ENCODE measurements around the gene ATXN10. TPM values are rescaled to one million over a fixed set of nuclear protein-coding genes. Genes with fewer than 3 reads are reported as not detected.

ATXN10 gene
- total and polyA plus RNA-seq, 12 donors: 11.8 to 169 (median 142) TPM

- 59 to 78% methylated on average over 3 of the region's 3 CpGs for WGBS, 2 donors
- no peak for ATAC-seq
- DNase-seq: no peak
- intact Hi-C loops (cut with DNase I): loop anchor here in 5 of 10 donors (5.0 to 10.0 kb wide), 3 partner anchors 183 to 256 kb away; no protein-coding TSS in a partner anchor
- H3K9me3 ChIP-seq: peaks cover 0 to 3% (median 0%) of the 10 kb centered on the region in 11 donors
- H3K36me3 ChIP-seq: peaks cover 0 to 33% (median 0%) of the 10 kb centered on the region in 9 donors
- H3K27ac ChIP-seq: no peak overlapping the region
- H3K4me1 ChIP-seq: no peaks in the 10 kb centered on the region
- H3K27me3 ChIP-seq: no peaks in the 10 kb centered on the region
- H3K4me3 ChIP-seq: no peak overlapping the region
- no peak for TF ChIP-seq CTCF (IDR thresholded peaks at IDR 0.05)
Observed at GRCh38 chr22:45830531-45831245, 159.1 kb downstream of the ATXN10 start.

- 79 to 80% methylated on average over 2 of the region's 2 CpGs for WGBS, 2 donors
- Histone ChIP-seq H3K4me1 (no peaks in the 10 kb centered on the region), H3K36me3 (peaks cover 0 to 27% (median 0%) of the 10 kb centered on the region in 9 donors), H3K27ac (no peak overlapping the region), H3K4me3 (no peak overlapping the region), H3K27me3 (no peaks in the 10 kb centered on the region), H3K9me3 (peaks cover 0 to 3% (median 0%) of the 10 kb centered on the region in 11 donors)
- DNase-seq (no peak), ATAC-seq (no peak)
- intact Hi-C loops (cut with DNase I): loop anchor here in 5 of 10 donors (5.0 to 10.0 kb wide), 3 partner anchors 184 to 257 kb away; no protein-coding TSS in a partner anchor
- peak in 6 of 9 donors; percentile 25 to 50 (median 31) for TF ChIP-seq CTCF (IDR thresholded peaks at IDR 0.05)
Observed at GRCh38 chr22:45831394-45831793, 159.8 kb downstream of the ATXN10 start.

GRCh38 chr22:45832180-45832579 lies 160.5 kb downstream of the ATXN10 start:
- no peak overlapping the region for H3K4me3 ChIP-seq
- no peak for ATAC-seq
- no peak for DNase-seq
- H3K4me1 ChIP-seq: no peaks in the 10 kb centered on the region
- H3K9me3 ChIP-seq: peaks cover 0 to 3% (median 0%) of the 10 kb centered on the region in 11 donors
- H3K27me3 ChIP-seq: no peaks in the 10 kb centered on the region
- H3K36me3 ChIP-seq: peaks cover 0 to 24% (median 0%) of the 10 kb centered on the region in 9 donors
- WGBS, 2 donors: 95 to 96% methylated on average over 2 of the region's 2 CpGs
- TF ChIP-seq CTCF (IDR thresholded peaks at IDR 0.05): no peak
- H3K27ac ChIP-seq: no peak overlapping the region
- intact Hi-C loops (cut with DNase I): loop anchor here in 5 of 10 donors (5.0 to 10.0 kb wide), 3 partner anchors 185 to 257 kb away; no protein-coding TSS in a partner anchor

- ATAC-seq (no peak), DNase-seq (no peak)
- Histone ChIP-seq H3K9me3 (peaks cover 0 to 3% (median 0%) of the 10 kb centered on the region in 11 donors), H3K27me3 (no peaks in the 10 kb centered on the region), H3K36me3 (peaks cover 0 to 24% (median 0%) of the 10 kb centered on the region in 9 donors), H3K27ac (no peak overlapping the region), H3K4me3 (no peak overlapping the region), H3K4me1 (peaks cover 0 to 1% (median 0%) of the 10 kb centered on the region in 9 donors)
- intact Hi-C loops (cut with DNase I): loop anchor here in 5 of 10 donors (5.0 to 10.0 kb wide), 3 partner anchors 186 to 258 kb away; no protein-coding TSS in a partner anchor
- WGBS, 2 donors: 82 to 91% methylated on average over 8 of the region's 8 CpGs
- TF ChIP-seq CTCF (IDR thresholded peaks at IDR 0.05): no peak
Observed at GRCh38 chr22:45832959-45833580, 161.4 kb downstream of the ATXN10 start.
